Measurements from ENCODE around the gene EDRF1. TPM values are rescaled to one million over a fixed set of nuclear protein-coding genes. Genes with fewer than 3 reads are reported as not detected.

EDRF1 gene
- total RNA-seq, 1 donor, result 44.6 TPM

- Histone ChIP-seq H3K4me3 (ENCODE audit: low read length) (no peak overlapping the region), H3K9me3 (ENCODE audit: low read depth, low read length) (no peaks in the 10 kb centered on the region), H3K4me1 (ENCODE audit: insufficient read depth, low read length) (peaks cover 11% of the 10 kb centered on the region), H3K27me3 (ENCODE audit: insufficient read depth, low read length) (no peaks in the 10 kb centered on the region)
These were observed 66.3 kb downstream of the EDRF1 start for GRCh38 chr10:125785791-125786190.

- H3K4me1 ChIP-seq (ENCODE audit: insufficient read depth, low read length), result peaks cover 11% of the 10 kb centered on the region
- H3K4me3 ChIP-seq (ENCODE audit: low read length), result no peak overlapping the region
- no peaks in the 10 kb centered on the region for H3K9me3 ChIP-seq (ENCODE audit: low read depth, low read length)
- H3K27me3 ChIP-seq (ENCODE audit: insufficient read depth, low read length), result no peaks in the 10 kb centered on the region
These were observed 68.9 kb downstream of the EDRF1 start for GRCh38 chr10:125788156-125789034.

DNA sequence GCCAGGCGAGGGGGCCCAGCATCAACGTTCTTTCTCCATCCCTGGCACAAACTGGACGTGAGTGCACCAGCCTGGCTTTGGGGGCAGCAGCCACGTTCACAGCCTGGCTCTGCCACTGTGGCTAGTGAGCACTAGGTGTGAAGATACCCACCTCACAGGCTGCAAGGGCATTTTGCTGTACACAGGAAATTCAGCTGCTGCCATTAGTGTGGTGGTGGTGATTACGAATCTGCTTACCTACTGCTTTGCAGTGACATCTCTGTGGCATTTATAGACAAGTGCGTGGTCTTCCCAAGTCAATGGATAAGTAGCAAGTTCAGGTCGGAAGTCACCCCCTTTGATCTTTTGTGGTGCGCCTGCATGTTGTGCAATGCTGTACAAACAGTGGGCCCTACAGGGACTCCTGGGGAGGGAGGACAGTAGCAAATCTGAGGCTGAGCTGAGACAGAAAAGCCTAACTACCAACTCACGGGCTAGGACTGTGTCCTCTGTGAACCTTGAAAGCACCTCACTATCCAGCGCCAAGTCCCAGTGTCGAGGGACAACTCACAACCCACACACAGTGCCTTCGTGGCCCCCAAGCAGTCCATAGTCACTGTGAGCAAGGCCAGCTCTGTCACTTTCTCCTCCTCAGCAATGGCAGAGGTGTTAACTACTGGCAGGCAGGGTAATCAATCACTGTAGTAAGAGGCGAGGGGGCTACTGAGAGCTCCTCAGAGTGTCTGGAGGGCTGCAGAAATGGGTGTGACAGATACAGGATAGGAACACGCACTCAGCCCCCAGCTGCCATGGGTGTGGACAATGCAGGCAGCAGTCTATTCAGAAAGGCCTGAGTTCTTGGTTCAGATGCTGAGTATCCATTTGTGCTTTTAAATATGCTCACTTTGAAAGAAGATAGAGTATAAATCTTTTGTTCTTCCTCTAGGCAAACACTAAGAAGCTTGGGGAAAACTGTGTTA is 73.1 kb downstream of the EDRF1 start:
- Histone ChIP-seq H3K9me3 (ENCODE audit: low read depth, low read length) (no peaks in the 10 kb centered on the region), H3K27me3 (ENCODE audit: insufficient read depth, low read length) (no peaks in the 10 kb centered on the region), H3K4me3 (ENCODE audit: low read length) (no peak overlapping the region), H3K4me1 (ENCODE audit: insufficient read depth, low read length) (peaks cover 11% of the 10 kb centered on the region)

DNA sequence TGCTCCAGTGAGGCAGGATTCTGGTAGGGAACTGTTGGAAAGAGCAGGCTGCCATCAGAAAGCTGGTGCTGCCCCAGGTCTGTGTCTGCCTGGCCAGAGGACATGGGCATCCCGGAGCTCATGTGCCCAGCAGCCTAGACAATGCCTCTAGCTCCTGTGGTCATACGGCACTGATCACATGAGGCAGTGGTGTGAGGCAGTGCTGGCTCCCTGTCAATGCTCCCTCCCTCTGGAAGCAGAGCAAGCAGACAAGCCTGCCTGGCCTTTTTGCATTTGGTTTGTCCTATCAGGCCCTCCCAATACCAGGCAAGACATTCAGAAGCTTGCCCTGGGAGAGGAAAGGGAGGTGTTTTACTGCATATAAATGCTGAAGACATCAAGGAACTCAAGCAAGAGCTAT is 75.6 kb downstream of the EDRF1 start:
- Histone ChIP-seq H3K9me3 (ENCODE audit: low read depth, low read length) (no peaks in the 10 kb centered on the region), H3K4me1 (ENCODE audit: insufficient read depth, low read length) (no peaks in the 10 kb centered on the region), H3K4me3 (ENCODE audit: low read length) (no peak overlapping the region), H3K27me3 (ENCODE audit: insufficient read depth, low read length) (no peaks in the 10 kb centered on the region)

GRCh38 chr10:125795637-125796190 is 76.2 kb downstream of the EDRF1 start:
- no peaks in the 10 kb centered on the region for H3K27me3 ChIP-seq (ENCODE audit: insufficient read depth, low read length)
- no peak overlapping the region for H3K4me3 ChIP-seq (ENCODE audit: low read length)
- H3K4me1 ChIP-seq (ENCODE audit: insufficient read depth, low read length), result no peaks in the 10 kb centered on the region
- H3K9me3 ChIP-seq (ENCODE audit: low read depth, low read length), result no peaks in the 10 kb centered on the region

GRCh38 chr10:125797424-125797823 is 77.9 kb downstream of the EDRF1 start:
- H3K4me3 ChIP-seq (ENCODE audit: low read length), result no peak overlapping the region
- no peaks in the 10 kb centered on the region for H3K27me3 ChIP-seq (ENCODE audit: insufficient read depth, low read length)
- no peaks in the 10 kb centered on the region for H3K4me1 ChIP-seq (ENCODE audit: insufficient read depth, low read length)
- no peaks in the 10 kb centered on the region for H3K9me3 ChIP-seq (ENCODE audit: low read depth, low read length)

DNA sequence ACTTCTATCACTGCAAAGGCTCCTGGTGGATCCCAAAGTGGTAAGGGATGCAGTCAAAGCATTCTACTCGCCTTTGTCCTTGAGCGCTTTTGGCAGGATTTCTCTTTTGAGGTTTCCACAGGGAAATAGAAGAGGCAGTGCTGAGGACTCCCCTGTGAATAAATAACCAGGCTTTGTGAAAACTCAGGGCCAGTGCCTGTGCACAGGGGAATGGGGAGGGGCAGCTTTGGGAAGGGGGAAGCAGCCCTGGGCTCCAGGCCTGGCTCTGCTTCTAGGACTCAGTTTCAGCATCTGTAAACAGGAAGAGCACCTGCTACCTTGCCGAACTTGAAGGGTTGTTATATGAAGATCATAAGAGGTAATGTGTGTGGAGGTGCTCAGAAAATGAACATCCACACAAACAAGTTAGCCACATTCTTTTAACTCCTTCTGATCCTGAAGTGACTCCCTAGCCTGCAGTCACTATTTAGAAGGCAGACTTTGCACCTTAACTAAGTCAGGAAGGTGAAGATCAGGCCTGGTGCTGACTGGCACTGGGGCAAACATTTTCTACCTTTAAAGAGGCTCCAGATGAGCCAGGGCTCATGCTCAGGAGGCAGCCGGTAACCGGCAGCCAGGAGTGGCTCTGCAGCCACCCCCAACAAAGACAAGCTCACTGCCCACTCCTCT is 78.6 kb downstream of the EDRF1 start:
- Histone ChIP-seq H3K4me3 (ENCODE audit: low read length) (no peak overlapping the region), H3K9me3 (ENCODE audit: low read depth, low read length) (no peaks in the 10 kb centered on the region), H3K4me1 (ENCODE audit: insufficient read depth, low read length) (no peaks in the 10 kb centered on the region), H3K27me3 (ENCODE audit: insufficient read depth, low read length) (no peaks in the 10 kb centered on the region)

GRCh38 chr10:125799451-125800182 is 80.1 kb downstream of the EDRF1 start:
- no peaks in the 10 kb centered on the region for H3K9me3 ChIP-seq (ENCODE audit: low read depth, low read length)
- no peak overlapping the region for H3K4me3 ChIP-seq (ENCODE audit: low read length)
- no peaks in the 10 kb centered on the region for H3K4me1 ChIP-seq (ENCODE audit: insufficient read depth, low read length)
- H3K27me3 ChIP-seq (ENCODE audit: insufficient read depth, low read length), result no peaks in the 10 kb centered on the region

GRCh38 chr10:125801574-125801973 is 82.1 kb downstream of the EDRF1 start:
- no peaks in the 10 kb centered on the region for H3K9me3 ChIP-seq (ENCODE audit: low read depth, low read length)
- no peak overlapping the region for H3K4me3 ChIP-seq (ENCODE audit: low read length)
- H3K27me3 ChIP-seq (ENCODE audit: insufficient read depth, low read length), result no peaks in the 10 kb centered on the region
- no peaks in the 10 kb centered on the region for H3K4me1 ChIP-seq (ENCODE audit: insufficient read depth, low read length)

DNA sequence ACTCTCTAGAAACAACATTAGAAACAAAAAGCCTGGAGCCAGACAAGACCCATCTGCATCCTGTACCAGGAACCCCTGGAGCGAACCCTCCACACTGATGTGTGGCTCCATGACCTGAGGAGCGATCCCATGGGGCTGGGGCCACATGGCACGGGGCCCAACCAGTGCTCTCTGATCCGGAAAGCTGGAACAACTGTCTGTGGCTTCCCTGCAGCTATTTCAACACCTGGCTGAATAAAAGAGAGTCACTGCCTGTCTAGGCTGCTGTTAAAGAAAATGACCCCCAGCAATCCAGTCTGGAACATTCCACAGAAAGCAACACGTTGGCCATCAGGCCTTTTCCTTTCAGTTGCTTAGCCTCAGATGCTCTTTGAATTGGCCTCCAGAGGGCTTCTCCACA is 82.6 kb downstream of the EDRF1 start:
- Histone ChIP-seq H3K4me3 (ENCODE audit: low read length) (no peak overlapping the region), H3K9me3 (ENCODE audit: low read depth, low read length) (no peaks in the 10 kb centered on the region), H3K4me1 (ENCODE audit: insufficient read depth, low read length) (no peaks in the 10 kb centered on the region), H3K27me3 (ENCODE audit: insufficient read depth, low read length) (no peaks in the 10 kb centered on the region)

GRCh38 chr10:125802739-125803138 is 83.2 kb downstream of the EDRF1 start:
- Histone ChIP-seq H3K4me3 (ENCODE audit: low read length) (no peak overlapping the region), H3K4me1 (ENCODE audit: insufficient read depth, low read length) (no peaks in the 10 kb centered on the region), H3K9me3 (ENCODE audit: low read depth, low read length) (no peaks in the 10 kb centered on the region)

GRCh38 chr10:125808047-125808446 is 88.5 kb downstream of the EDRF1 start:
- H3K4me3 ChIP-seq (ENCODE audit: low read length), result no peak overlapping the region
- H3K9me3 ChIP-seq (ENCODE audit: low read depth, low read length), result no peaks in the 10 kb centered on the region
- no peaks in the 10 kb centered on the region for H3K4me1 ChIP-seq (ENCODE audit: insufficient read depth, low read length)
- H3K27me3 ChIP-seq (ENCODE audit: insufficient read depth, low read length), result no peaks in the 10 kb centered on the region

More at GRCh38 chr10:125802739-125803138, 83.2 kb downstream of the EDRF1 start:
- no peaks in the 10 kb centered on the region for H3K27me3 ChIP-seq (ENCODE audit: insufficient read depth, low read length)

DNA sequence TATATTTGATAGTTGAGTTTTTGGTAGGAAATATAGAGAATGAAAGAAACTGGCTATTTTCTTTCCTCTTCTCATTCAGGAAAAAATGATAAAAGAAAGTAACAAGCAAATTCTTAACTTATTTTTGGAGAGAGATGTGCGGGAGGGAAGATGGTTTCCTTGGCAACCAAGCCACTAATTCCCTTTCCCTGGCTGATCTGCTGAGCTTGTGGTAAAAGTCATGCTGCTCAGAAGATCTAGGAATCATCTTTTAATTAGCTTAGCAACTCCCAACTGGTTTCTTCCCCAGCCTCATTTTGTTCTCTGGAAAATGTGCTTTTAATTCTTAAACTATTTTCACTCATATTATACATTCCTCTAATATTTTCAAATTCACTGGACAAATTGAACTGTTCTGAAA is 91.7 kb downstream of the EDRF1 start:
- no peaks in the 10 kb centered on the region for H3K9me3 ChIP-seq (ENCODE audit: low read depth, low read length)
- H3K27me3 ChIP-seq (ENCODE audit: insufficient read depth, low read length), result no peaks in the 10 kb centered on the region
- no peaks in the 10 kb centered on the region for H3K4me1 ChIP-seq (ENCODE audit: insufficient read depth, low read length)
- no peak overlapping the region for H3K4me3 ChIP-seq (ENCODE audit: low read length)

DNA sequence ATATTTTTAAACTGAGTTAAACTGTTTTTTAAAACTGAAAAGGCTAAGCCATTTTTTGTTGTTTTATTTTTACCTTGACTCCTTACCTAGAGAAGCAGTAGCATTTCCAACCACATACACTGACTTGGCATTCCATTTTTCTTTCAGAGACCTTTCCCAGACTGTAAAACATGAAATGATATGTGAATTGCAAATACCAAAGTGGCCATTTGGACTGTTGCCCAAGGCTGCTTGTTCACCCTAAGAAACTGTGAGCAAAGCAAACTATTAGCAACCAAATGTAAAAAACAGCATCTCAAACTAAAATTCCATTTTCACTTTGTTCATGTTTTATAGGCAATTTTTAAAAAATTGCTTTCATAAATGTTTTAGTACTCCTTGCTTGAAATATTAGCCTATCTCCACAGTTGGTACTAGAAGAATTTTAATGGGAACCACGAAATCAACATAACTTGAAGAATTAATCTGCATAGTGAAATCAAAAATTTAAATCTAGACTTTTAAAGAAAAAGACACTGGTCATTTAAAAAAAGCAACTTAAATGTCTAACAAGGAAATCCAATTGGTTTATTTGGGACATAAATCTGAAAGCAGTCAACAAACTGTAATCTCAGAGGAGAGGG is 92.7 kb downstream of the EDRF1 start:
- Histone ChIP-seq H3K4me1 (ENCODE audit: insufficient read depth, low read length) (no peaks in the 10 kb centered on the region), H3K4me3 (ENCODE audit: low read length) (no peak overlapping the region), H3K27me3 (ENCODE audit: insufficient read depth, low read length) (no peaks in the 10 kb centered on the region), H3K9me3 (ENCODE audit: low read depth, low read length) (no peaks in the 10 kb centered on the region)

Measured in mononuclear cell (primary cell).